DND-41 (cell line): ENCODE data around the gene UNC5C.

Experiments
- EZH2 ChIP-seq: IDR thresholded peaks from 3 replicates; pipeline ENCODE4 v1.6.1; 2012; ENCODE audit warnings: borderline replicate concordance, low read depth, mild to moderate bottlenecking, moderate library complexity, low read length, inconsistent platforms; ENCODE audit not compliant: severe bottlenecking
- TF ChIP-seq, protein P1 (sequence below): IDR thresholded peaks from 2 replicates; pipeline ENCODE4 v1.5.1; 2012; ENCODE audit warnings: borderline replicate concordance, low read length, moderate library complexity, mild to moderate bottlenecking; ENCODE audit not compliant: poor library complexity, severe bottlenecking; ENCODE audit errors: extremely low read depth

DNA sequence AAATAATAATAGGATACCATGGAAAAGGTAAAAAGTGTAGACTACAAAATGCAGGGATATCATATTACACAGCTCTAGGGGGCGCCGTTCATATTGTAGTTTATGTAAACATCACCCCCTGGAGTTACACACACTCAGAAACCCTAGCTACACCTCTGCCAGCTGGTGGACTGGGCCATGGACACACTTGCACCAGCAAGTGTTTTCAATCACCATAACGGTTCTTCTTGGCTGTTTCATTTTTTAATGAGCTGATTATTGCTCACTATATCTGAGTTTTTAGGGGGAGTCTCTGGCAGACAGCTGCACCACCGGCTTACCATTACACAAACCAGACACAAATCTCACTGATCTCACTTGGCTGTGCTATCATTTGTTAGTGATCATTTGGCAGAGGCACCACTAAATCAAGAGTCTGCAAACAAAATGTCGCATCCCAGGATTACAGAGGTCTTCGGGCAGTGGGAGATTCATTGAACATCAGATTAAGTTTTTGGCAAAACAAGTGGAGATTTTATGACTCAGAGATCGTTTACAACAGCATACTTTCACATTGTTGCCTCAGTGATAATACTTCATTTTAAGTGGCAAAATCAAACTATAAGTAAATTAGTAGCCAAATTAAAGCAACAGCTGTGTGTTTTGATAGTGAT lies 185.7 kb downstream of the UNC5C start:
- TF ChIP-seq, protein P1, sequence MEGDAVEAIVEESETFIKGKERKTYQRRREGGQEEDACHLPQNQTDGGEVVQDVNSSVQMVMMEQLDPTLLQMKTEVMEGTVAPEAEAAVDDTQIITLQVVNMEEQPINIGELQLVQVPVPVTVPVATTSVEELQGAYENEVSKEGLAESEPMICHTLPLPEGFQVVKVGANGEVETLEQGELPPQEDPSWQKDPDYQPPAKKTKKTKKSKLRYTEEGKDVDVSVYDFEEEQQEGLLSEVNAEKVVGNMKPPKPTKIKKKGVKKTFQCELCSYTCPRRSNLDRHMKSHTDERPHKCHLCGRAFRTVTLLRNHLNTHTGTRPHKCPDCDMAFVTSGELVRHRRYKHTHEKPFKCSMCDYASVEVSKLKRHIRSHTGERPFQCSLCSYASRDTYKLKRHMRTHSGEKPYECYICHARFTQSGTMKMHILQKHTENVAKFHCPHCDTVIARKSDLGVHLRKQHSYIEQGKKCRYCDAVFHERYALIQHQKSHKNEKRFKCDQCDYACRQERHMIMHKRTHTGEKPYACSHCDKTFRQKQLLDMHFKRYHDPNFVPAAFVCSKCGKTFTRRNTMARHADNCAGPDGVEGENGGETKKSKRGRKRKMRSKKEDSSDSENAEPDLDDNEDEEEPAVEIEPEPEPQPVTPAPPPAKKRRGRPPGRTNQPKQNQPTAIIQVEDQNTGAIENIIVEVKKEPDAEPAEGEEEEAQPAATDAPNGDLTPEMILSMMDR: peak; percentile 43
- TF ChIP-seq EZH2: no peak
